Right lobe of liver (tissue), 4 donors: Measurements from ENCODE around the gene FXR2.

Experiments
- CTCF ChIP-seq, 4 donors: fragments of 200-600 bp in 3 of 4; fragments of 450-650 bp in 1 of 4; IDR thresholded peaks; one replicate each; pipeline versions ENCODE4 v1.5.1 to v1.8.0; 2016 to 2022; ENCODE audit warnings: antibody characterized with exemption in 4 of 4, mild to moderate bottlenecking in 2 of 4
- POLR2A ChIP-seq: fragments of 450-650 bp; IDR thresholded peaks from one replicate; pipeline ENCODE4 v1.6.1; 2017; ENCODE audit warnings: antibody characterized with exemption, mild to moderate bottlenecking
- donor health status: DM: no; HTN: no; CAD: no.
- donor health status: DM: no; HTN: no; CAD: no.
- donor health status: DM: no; HTN: yes; CAD: no.

- TF ChIP-seq POLR2A (no peak), CTCF (IDR thresholded peaks at IDR 0.05) (no peak)
These were observed 34.7 kb downstream of the FXR2 start for GRCh38 chr17:7579834-7580603.
